ENCODE measurements around the gene FLNC. TPM values are rescaled to one million over a fixed set of nuclear protein-coding genes. Genes with fewer than 3 reads are reported as not detected.
A peak's percentile ranks its signal among the peaks of the same experiment; 100 is the strongest.

Gene FLNC
- total RNA-seq: 10 to 100 TPM in 1 of 4 donors, 1 to 10 TPM in 3; 4.2 to 23.1 (median 6.5) TPM

- H3K4me3 ChIP-seq: peak within 1 kb of the TSS; percentile 26 to 63 (median 56)
- no peaks in the 10 kb centered on the region for H3K36me3 ChIP-seq
- no peaks in the 10 kb centered on the region for H3K9me3 ChIP-seq
- peak; percentile 34 to 69 (median 64) for DNase-seq
- peak within 1 kb of the TSS in 3 of 4 donors; percentile 31 to 88 (median 72) for H3K27ac ChIP-seq
- peaks cover 0 to 23% (median 17%) of the 10 kb centered on the region in 4 donors for H3K4me1 ChIP-seq
- peaks cover 0 to 8% of the 10 kb centered on the region in 2 donors for H3K27me3 ChIP-seq
- no peak for TF ChIP-seq POLR2A (IDR thresholded peaks at IDR 0.05)
Observed at GRCh38 chr7:128830231-128831177, at the start of gene FLNC. FLNC (plus strand) TSS chr7:128830406; CDS start chr7:128830638, 232 bp downstream.

GRCh38 chr7:128781126-128781525, 49.1 kb upstream of the FLNC start:
- Histone ChIP-seq H3K4me3 (no peak overlapping the region), H3K27ac (peak overlapping the region in 1 of 4 donors; percentile 45), H3K27me3 (no peaks in the 10 kb centered on the region), H3K4me1 (no peaks in the 10 kb centered on the region), H3K9me3 (no peaks in the 10 kb centered on the region), H3K36me3 (no peaks in the 10 kb centered on the region)
- DNase-seq: no peak
- no peak for TF ChIP-seq POLR2A (IDR thresholded peaks at IDR 0.05)
- TF ChIP-seq CTCF (IDR thresholded peaks at IDR 0.05): no peak

GRCh38 chr7:128781851-128782250, 48.4 kb upstream of the FLNC start:
- no peaks in the 10 kb centered on the region for H3K27me3 ChIP-seq
- DNase-seq: no peak
- H3K4me1 ChIP-seq: no peaks in the 10 kb centered on the region
- TF ChIP-seq POLR2A (IDR thresholded peaks at IDR 0.05) (no peak), CTCF (IDR thresholded peaks at IDR 0.05) (no peak)
- H3K36me3 ChIP-seq: no peaks in the 10 kb centered on the region
- no peaks in the 10 kb centered on the region for H3K9me3 ChIP-seq
- H3K27ac ChIP-seq: peak overlapping the region in 1 of 4 donors; percentile 45
- H3K4me3 ChIP-seq: no peak overlapping the region

GRCh38 chr7:128783143-128783861, 46.9 kb upstream of the FLNC start:
- peak overlapping the region in 1 of 4 donors; percentile 45 for H3K27ac ChIP-seq
- H3K9me3 ChIP-seq: no peaks in the 10 kb centered on the region
- TF ChIP-seq CTCF (IDR thresholded peaks at IDR 0.05) (no peak), POLR2A (IDR thresholded peaks at IDR 0.05) (no peak)
- H3K4me1 ChIP-seq: no peaks in the 10 kb centered on the region
- H3K4me3 ChIP-seq: no peak overlapping the region
- no peaks in the 10 kb centered on the region for H3K36me3 ChIP-seq
- peak in 1 of 3 donors; percentile 52 for DNase-seq
- no peaks in the 10 kb centered on the region for H3K27me3 ChIP-seq

- Histone ChIP-seq H3K4me1 (peaks cover 0 to 5% (median 0%) of the 10 kb centered on the region in 4 donors), H3K4me3 (no peak overlapping the region), H3K27me3 (no peaks in the 10 kb centered on the region), H3K9me3 (no peaks in the 10 kb centered on the region), H3K36me3 (no peaks in the 10 kb centered on the region), H3K27ac (no peak overlapping the region)
- no peak for DNase-seq
- TF ChIP-seq POLR2A (IDR thresholded peaks at IDR 0.05) (no peak), CTCF (IDR thresholded peaks at IDR 0.05) (no peak)
Observed at GRCh38 chr7:128785738-128786137, 44.5 kb upstream of the FLNC start.
